HL-60 (cell line): ENCODE measurements around the gene TMEM120B.

Source experiments
- DNase-seq, 2 experiments: peaks; one replicate each; pipeline ENCODE4 v3.0.0-alpha.2; 2010 to 2020; ENCODE audit warnings: low read depth in 1 of 2, low spot score in 1 of 2
- H3K27ac ChIP-seq: fragments of 250-450 bp; sonication (Bioruptor Pico); replicated peaks from 2 replicates; pipeline ENCODE4 v1.5.1; 2020; ENCODE audit warnings: mild to moderate bottlenecking, moderate library complexity
- H3K27me3 ChIP-seq: fragments of 250-450 bp; sonication (Bioruptor Pico); 2 replicates; pipeline ENCODE4 v1.5.1; 2021; ENCODE audit warnings: mild to moderate bottlenecking, moderate library complexity; ENCODE audit not compliant: insufficient read depth, poor library complexity, severe bottlenecking
- H3K4me3 ChIP-seq: replicated peaks from 2 replicates; pipeline ENCODE4 v1.5.1; 2011; ENCODE audit warnings: mild to moderate bottlenecking, control low read depth, low read length; ENCODE audit not compliant: insufficient read depth
- CTCF ChIP-seq: IDR thresholded peaks from one replicate; pipeline ENCODE4 v1.5.1; 2011; ENCODE audit warnings: low read length, control low read depth, inconsistent platforms; ENCODE audit not compliant: insufficient read depth
- GABPA ChIP-seq: IDR thresholded peaks from 2 replicates; pipeline ENCODE4 v1.6.1; 2012; ENCODE audit warnings: low read depth
- POLR2AphosphoS5 ChIP-seq: IDR thresholded peaks from 2 replicates; pipeline ENCODE4 v1.6.1; 2012; ENCODE audit warnings: low read depth
- REST ChIP-seq: IDR thresholded peaks from 2 replicates; pipeline ENCODE4 v1.6.1; 2012; ENCODE audit warnings: low read depth; ENCODE audit not compliant: insufficient replicate concordance
- SPI1 ChIP-seq: IDR thresholded peaks from 2 replicates; pipeline ENCODE4 v1.6.1; 2012; ENCODE audit warnings: low read depth, mild to moderate bottlenecking, borderline replicate concordance

TMEM120B gene

GRCh38 chr12:121822393-121823100 is 110.0 kb downstream of the TMEM120B start:
- no peak overlapping the region for H3K4me3 ChIP-seq
- TF ChIP-seq GABPA (no peak), REST (no peak)

GRCh38 chr12:121823101-121823726 is 110.7 kb downstream of the TMEM120B start:
- TF ChIP-seq CTCF (no peak), SPI1 (no peak), POLR2AphosphoS5 (no peak; the same call in 1 of the 2 replicates), REST (no peak), GABPA (no peak)
- DNase-seq: no peak
- Histone ChIP-seq H3K27me3 (no peaks in the 10 kb centered on the region), H3K4me3 (no peak overlapping the region), H3K27ac (no peak overlapping the region)

More at GRCh38 chr12:121822393-121823100, 110.0 kb downstream of the TMEM120B start:
- no peak overlapping the region for H3K27ac ChIP-seq
- no peaks in the 10 kb centered on the region for H3K27me3 ChIP-seq
- no peak for DNase-seq

- Histone ChIP-seq H3K27ac (no peak overlapping the region), H3K27me3 (no peaks in the 10 kb centered on the region), H3K4me3 (no peak overlapping the region)
- TF ChIP-seq POLR2AphosphoS5 (peak; percentile 29; the same call in 1 of the 2 replicates), SPI1 (no peak), CTCF (no peak), REST (no peak)
- DNase-seq: no peak
Measured at GRCh38 chr12:121823727-121824115, 111.2 kb downstream of the TMEM120B start.
